NOMO-1 (cell line): Measurements from ENCODE around the gene PLTP.

Source experiments
- DNase-seq, 2 experiments: peaks; one replicate each; lab custom pipeline; 2025; ENCODE audit not compliant: unreplicated experiment in 2 of 2; lab: John Stamatoyannopoulos, UW

Gene PLTP

DNA sequence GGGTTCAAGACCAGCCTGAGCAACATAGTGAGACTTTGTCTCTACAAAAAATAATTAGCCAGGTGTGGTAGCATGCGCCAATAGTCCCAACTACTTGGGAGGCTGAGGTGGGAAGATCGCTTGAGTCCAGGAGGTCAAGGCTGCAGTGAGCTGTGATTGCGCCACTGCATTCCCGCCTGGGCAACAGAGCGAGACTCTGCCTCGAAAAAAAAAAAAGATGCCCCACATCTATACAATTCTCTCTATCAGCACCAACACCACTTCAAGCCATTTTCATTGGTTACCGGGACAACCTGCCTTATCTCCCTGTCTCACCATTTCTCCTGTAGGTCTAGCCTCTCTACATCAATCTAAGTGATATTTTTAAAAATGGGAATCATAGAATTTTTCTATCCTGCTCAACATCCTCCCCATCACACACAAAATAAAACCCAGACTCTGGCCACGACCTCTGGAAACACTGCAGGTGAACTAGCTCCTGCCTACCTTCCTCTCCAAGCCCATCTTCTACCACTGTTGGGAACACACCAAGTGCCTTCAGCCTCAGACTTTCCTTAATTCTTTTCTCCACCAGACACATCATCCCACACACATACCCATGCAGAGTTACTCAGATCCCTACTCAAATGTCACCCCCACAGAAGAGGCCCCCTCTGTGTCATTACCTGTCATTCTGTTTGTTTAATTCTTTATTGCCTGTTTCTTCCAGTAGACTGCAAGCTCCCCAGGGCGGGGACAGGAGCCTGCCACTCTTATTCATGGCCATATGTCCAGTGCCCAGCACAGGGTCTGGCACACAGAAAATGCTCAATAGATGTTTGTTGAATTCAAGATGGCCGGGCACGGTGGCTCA, 9.6 kb upstream of the PLTP start:
- no peak for DNase-seq

DNA sequence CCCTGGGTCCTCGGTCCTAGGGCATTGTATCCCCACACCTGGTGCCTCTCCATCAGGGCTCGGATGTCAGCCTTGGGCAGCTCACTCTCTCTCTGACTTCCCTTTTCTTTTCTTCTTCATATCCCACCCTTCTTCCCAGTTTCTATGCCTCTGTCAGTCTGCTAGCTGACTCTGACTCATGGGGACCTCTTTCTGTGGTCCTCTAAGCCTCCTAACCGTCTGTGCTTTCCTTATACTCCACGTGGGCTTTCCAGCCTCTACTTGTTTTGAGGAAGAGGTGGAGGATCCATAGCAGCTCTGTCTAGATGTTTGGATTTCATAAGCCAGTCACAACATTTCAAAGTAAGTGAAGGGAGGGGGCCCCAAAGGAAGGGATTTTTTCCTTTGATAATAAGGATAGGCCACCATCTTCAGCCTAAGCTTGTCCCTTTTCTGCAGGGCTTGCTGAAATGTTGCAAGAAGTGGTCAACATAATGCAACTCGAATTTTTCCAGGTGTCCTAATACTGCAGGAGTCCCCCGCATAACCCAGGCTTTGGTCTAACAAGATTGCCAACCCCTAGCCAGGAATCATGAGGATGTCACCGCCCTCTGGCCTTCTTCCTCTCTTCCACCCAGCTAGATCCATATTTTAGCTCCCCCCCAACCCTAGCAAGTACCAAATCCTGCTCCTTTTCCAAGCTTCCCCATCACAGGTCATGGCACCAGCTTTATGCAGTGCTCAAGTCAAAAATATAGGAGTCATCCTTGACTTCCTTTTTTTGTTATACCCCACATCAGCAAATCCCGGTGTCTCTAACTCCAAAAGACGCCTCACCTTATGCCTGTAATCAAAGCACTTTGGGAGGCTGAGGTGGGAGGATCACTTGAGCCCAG, 8.7 kb upstream of the PLTP start:
- peak in 1 of 2 experiments; percentile 10 for DNase-seq

DNA sequence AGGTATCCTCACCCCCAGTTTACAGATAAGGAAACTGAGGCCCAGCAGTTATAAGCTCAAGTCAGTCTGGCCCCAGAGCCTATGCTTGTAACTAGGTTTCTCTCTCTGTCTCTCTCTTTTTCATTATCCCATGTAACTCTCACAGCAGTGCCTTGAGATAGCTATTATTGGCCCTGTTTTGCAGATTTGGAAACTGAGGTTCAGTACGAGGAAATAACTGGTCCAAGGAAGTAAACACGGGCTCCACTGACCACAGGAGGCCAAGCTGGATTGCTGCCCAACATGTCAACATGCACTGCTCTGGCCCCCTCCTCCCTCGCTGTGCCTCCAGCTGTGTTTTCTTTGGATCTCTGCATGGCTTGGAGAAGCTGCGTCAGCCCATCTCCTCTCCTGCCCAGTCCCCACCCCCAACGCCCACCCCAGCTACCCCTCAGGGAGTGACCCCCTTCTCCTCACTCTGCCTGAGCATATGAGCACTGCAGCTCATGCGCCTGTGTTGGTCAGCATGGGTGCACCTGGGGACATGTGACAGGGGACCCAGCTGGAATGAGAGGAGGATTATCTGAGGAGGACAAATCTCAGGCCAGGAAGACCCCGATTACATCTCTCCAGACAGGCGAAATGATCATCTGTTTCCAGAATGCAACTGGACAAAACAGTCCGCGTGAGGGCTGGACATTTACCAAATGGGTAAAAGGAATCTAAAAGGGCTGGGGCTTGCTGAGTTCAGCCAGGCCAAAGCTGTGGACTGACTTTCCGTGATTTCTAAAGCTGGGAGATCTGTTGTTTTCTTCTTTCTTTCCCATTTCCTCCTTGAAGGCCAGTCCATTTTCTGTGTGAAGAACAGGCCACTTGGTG, 7.8 kb upstream of the PLTP start:
- DNase-seq, result no peak

DNA sequence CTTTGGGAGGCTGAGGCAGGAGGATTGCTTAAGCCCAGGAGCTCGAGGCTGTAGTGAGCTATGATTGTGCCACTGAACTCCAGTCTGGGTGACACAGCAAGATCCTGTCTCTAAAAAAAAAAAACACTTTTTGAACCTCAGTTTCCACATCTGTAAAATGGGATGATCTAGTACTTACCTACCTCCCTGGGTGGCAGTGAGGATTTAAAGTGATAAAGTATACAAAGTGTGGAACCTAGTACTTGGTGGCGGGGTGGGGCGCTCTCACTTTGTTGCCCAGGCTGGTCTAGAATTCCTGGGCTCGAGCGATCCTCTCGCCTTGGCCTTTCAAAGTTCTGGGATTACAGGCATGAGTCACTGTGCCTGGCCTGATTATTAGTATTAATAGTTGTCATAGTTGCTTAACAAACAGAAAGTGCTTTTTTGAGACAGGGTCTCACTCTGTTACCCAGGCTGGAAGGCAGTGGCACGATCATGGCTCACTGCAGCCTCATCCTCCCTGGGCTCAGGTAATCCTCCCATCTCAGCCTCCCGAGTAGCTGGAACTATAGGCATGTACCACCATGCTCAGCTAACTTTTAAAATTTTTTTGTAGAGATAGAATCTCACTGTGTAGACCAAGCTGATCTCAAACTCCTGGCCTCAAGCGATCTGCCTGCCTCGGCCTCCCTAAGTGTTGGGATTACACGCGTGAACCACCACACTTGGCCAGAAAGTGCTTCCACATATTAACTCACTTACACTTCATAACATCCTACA, 7.0 kb upstream of the PLTP start:
- no peak for DNase-seq

DNA sequence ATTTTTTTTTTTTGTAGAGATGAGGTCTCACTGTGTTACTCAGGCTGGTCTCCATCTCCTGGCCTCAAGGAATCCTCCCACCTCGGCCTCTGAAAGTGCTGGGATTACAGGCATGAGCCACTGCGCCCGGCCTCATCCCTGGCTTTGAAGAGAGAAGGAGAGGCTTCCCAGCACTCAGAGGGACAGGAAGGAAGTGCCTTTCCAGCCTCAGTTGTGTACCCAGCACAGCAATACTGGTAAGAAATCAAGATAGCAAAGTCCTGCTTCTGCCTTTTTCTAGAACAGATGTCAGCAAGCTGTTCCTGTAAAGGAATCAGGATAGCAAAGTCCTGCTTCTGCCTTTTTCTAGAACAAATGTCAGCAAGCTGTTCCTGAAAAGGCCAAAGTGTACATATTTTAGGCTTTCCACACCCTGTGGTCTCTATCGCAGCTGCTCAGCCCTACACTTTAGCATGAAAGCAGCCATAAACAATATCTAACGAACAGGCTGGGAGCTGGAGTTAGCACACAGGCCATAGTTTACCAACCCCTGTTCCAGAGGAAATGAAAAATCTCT, 6.3 kb upstream of the PLTP start:
- DNase-seq, result peak in 1 of 2 experiments; percentile 7

DNA sequence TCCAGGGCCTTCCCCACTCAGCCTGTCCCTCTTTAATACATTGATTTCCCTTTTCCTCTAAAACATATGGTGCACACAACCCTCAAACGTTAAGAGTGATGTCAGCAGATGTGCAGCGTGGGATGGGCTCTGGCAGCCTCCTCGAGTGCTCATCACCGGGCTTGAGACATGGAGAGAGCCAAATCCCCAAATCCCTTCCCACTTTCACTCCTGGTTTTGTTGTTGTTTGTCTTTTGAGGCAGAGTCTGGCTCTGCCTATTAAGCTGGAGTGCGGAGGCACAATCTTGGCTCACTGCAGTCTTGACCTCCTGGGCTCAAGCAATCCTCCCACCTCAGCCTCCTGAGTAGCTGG, 5.8 kb upstream of the PLTP start:
- no peak for DNase-seq

DNA sequence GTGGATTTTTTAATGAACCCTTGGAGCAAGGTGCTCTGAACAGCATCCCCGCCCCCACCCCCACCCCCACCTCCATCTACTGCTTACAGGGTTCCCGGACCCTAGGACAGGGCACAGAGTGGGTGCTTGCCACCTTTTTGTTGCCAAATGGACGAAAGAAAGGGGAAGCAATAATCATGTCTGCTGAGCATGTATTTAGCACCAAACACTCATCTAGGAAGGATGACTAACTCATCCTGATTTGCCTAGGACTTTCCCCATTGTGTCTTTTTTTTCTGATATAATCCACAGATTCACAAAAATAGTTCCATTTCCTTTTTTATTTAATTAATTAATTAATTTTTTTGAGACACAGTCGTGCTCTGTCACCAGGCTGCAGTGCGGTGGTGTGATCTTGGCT, 1.2 kb upstream of the PLTP start:
- DNase-seq, result peak; percentile 7 to 14

DNA sequence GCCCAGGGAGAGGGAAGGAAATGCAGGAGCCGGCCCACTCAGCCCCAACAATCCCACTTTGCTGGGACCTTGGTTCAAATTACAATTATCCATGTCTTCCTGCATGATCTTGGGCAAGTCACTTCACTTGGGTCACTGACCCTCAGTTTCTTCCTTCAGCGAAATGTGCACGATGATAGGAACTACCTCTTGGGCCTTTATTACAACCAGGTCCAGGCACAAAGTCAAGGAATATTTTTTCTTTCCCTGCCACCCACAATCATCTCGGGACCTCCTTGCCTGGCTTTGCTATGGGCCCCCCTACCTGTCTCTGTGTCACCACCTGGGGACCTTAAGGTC, 358 bp upstream of the PLTP start:
- no peak for DNase-seq

DNA sequence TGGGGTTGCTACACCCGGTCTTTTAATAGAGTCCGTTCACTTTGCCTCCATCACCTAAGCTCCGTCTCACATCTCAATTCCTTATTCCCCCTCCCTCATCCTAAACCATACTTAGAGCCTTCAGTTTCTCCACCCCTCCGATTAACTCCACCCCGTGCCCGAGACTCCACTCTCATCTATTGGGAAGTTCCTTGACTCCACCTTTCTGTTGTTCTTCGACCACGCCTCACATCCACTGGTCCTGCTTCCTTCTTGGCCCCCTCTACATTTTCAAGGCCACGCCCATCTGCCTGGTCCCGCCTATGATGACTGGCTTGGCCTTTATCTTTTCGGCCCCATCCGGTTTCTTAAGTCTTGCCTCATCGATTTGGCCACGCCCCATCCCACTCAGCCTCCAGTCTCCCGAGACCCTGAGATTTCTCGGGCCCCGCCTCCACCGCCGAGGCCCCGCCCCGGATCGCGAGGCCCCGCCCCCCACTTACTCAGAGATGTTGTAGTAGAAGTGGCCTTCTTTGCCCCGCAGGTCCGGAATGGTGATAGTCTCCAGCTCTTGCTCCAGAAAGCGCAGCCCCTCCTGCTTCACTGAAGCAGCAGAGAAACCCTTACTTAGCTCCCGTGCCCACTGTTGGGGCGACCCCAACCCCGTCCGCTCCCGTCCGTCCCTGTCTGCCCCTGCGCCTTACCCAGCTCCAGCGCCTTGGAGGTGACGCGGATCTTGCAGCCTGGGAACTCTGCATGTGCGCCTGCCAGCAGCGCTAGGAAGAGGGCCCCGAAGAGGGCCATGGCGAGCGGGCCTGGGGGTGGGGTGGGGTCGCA, 1.1 kb downstream of the PLTP start:
- peak; percentile 99 for DNase-seq

DNA sequence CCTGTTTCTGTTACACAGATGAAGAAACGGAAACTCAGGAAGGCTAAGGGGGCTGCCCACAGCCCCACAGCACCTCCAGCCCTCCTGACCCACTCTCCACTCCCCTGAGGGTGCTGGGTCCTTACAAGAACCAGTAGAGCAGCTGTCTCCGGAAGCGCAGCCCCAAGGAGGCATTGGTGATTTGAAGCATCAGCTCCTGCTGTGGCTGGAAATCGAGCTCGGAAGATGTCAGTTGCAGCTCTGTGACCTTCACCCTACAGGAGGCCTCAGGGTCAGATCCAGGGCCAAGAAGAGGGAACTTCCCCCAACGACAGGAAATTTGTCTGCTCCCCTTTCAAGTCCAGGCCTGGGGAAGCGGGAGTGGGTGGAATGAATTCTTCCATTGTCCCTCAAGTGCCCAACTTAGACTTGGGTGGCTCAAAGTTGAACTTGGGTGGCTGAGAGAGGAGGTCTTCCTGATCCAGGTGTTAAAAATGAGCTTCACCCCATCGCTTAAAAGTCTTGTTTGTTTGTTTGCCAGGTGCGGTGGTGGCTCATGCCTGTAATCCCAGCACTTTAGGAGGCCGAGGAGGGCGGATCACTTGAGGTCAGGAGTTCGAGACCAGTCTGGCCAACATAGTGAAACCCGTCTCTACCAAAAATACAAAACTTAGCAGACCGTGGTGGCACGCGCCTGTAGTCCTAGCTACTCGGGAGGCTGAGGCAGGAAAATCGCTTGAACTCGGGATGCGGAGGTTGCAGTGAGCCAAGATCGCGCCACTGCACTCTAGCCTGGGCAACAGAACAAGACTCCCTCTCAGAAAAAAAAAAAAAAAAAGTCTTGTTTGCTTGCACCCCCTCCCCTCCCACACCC, 1.9 kb downstream of the PLTP start:
- peak; percentile 6 to 26 for DNase-seq

DNA sequence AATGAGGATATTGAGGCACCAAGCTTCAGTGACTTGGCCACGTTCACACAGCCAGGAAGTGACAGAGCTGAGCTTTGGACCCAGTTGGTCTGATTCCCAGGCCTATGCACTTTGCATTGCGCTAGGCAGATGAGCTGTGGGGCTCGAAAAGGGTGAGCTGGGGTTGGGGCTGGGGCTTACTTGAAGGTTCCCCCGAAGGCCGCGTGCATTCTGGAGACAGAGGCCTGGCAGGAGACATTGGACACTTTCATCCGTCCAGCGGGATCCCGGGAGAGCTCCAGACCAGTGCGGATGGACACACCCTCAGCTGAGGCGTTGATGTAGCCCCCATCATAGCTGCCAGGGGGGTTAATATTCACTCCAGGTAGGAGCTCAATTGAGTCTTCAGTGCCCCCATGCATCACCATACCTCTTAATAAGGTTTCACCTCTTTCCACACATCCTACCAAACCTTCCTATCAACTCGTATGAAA, 2.6 kb downstream of the PLTP start:
- no peak for DNase-seq

DNA sequence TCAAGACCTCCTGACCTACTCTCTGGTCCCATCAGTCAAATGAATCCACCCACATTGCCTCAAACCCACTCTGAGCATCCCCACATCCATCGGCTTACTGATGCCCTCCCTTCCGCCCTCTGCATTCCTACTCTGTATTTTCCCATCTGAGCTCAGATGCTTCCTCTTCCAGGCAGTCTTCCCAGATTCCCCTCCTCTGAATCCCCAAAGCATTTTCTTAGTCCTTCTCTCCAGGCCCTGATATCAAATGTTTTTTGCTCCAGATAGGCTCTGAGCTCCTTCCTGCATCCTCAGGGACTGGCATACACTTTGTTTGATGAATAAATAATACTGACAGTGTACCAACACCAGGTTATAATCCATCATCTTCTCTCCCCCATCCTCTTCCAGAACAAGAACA, 3.9 kb downstream of the PLTP start:
- DNase-seq, result no peak

DNA sequence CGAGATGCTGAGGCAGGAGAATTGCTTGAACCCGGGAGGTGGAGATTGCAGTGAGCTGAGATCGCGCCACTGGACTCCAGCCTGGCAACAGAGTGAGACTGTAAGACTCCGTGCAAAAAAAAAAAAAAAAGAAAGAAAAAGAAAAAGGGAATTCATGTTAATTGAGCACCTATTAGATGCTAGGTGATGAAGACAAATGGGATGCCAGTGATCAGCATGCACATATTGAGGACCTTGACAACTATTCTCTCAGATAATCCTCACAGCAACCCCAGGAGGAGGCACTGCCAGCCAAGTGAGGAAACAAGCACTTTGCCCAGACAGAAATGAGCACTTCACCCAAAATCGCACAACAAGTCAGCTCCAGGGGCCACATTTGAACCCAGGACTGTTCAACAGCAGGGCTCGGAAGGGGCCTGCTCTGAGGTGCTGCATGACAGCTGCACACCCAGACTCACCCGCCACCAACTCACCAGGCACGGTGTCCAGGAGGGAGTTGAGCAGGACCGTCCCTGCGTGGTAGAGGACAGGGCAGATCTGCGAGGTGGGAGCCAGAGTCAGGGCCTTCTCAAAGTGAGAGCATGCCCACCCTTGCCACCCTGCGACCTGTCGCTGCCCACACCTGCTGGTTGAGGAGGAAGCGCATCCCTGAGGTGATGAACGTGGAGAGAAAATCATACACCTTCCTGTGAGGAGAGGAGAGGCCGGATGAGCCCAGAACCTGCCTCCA, 4.6 kb downstream of the PLTP start:
- no peak for DNase-seq

DNA sequence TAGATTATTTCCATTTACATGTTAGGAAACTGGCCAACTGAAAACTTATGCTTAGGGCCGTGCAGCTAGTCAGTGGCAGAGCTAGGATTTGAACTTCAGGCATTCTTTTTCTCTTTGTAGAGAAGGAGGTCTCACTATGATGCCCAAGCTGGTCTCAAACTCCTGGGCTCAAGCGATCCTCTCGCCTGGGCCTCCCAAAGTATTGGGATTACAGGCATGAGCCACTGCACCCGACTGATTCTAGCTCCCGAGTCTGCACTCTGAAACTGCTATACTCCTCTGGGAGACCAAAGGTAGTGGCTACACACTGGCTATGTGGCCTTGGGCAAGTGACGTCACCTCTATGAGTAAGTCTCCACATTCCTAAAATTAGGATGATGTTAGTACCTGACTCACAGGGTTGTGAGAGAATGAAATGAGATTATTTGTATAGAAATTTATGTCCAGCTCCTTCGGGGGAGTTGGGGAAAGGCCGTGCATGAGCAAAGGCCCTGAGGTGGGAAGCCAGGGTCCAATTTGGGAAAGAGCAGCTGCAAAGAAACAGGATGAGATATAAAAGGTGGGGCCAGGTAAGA, 6.4 kb downstream of the PLTP start:
- DNase-seq, result no peak

DNA sequence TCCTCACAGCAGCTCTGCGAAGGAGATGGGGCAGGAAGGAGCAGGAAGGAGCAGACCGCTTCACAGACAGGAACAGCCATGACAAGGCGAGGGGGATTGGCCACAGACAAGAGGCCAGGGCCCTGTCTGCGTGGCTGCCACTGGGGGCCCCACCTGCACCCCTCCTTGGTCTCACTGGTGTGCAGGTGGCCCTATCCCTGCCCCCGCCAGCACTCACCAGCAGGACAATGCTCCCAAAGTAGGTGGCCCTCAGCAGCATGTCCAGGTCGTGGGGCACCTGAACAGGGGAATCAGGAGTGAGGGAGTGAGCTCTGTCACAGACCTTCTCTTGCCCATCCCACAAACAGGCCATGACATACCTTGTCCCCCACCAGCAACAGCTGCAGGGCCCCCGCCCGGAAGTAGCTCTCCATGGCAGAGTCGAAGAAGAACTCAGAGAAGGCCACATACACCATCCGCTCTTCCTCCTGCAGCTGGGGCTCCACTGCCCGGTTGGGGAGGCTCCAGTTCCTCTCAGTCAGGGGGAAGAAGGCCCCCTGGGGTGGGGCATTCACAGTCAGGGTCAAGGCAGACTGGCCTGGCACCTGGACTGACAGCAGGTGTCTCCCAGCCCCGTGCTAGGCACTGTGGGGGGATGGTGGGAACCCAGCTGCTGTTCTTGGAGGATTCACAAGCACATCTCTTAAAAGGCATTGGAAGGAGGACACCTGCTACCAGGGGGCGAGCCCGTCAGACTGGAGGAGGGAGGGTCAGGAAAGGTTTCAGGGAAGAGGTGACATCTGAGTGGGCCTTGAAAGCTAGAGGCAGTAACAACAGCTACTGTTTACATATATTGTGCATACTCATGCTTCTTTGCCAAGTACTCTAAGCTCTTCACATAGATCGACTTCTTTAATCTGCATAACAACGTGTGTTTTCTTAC, 7.1 kb downstream of the PLTP start:
- no peak for DNase-seq

DNA sequence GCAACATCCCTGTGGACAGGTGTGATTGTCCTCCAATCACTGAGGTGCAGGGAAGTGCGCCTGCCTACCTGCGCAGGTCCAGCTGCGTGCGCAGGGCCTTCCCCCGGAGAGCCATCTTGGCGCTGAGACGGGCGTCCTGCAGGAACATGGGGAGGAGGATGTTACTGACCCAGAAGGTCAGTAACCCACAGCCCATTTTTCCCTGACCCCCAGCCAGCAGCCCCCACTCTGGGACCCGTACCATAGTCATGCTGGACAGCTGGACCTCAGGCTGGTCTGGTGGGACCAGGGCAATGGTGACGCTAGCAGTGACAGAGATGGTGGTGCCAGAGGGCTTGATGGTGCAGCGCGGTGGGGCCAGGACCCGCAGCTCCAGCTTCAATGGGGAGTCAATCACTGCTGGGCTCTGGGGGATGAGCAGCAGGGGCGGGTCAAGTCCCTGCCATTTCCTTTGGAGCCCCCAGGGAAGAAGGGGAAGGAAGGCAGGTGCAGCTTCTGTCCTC, 9.7 kb downstream of the PLTP start:
- DNase-seq, result no peak
